ENCODE measurements around the gene NPAT. TPM values are rescaled to one million over a fixed set of nuclear protein-coding genes. Genes with fewer than 3 reads are reported as not detected.

The NPAT gene
- total and polyA plus RNA-seq, 2 of the 13 experiments (the other 11 are each of a cell fraction or from before 2014, with no cell fraction given), result 4.4 to 11.2 TPM

- TF ChIP-seq, protein P1, sequence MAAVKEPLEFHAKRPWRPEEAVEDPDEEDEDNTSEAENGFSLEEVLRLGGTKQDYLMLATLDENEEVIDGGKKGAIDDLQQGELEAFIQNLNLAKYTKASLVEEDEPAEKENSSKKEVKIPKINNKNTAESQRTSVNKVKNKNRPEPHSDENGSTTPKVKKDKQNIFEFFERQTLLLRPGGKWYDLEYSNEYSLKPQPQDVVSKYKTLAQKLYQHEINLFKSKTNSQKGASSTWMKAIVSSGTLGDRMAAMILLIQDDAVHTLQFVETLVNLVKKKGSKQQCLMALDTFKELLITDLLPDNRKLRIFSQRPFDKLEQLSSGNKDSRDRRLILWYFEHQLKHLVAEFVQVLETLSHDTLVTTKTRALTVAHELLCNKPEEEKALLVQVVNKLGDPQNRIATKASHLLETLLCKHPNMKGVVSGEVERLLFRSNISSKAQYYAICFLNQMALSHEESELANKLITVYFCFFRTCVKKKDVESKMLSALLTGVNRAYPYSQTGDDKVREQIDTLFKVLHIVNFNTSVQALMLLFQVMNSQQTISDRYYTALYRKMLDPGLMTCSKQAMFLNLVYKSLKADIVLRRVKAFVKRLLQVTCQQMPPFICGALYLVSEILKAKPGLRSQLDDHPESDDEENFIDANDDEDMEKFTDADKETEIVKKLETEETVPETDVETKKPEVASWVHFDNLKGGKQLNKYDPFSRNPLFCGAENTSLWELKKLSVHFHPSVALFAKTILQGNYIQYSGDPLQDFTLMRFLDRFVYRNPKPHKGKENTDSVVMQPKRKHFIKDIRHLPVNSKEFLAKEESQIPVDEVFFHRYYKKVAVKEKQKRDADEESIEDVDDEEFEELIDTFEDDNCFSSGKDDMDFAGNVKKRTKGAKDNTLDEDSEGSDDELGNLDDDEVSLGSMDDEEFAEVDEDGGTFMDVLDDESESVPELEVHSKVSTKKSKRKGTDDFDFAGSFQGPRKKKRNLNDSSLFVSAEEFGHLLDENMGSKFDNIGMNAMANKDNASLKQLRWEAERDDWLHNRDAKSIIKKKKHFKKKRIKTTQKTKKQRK (IDR thresholded peaks at IDR 0.05; ENCODE audit: low read length), result no peak
- peak; percentile 49 for TF ChIP-seq ZNF441 (CRISPR knock-in tag; IDR thresholded peaks at IDR 0.05; ENCODE audit: borderline replicate concordance)
- peak; percentile 63; the same call in 1 of the 2 replicates for TF ChIP-seq TGIF2 (CRISPR knock-in tag; IDR thresholded peaks at IDR 0.05)
- no peak for TF ChIP-seq PAWR (CRISPR knock-in tag; IDR thresholded peaks at IDR 0.05; ENCODE audit: borderline replicate concordance)
- TF ChIP-seq SMARCE1 (IDR thresholded peaks at IDR 0.05; ENCODE audit: borderline replicate concordance), result no peak
- TF ChIP-seq, protein P2, sequence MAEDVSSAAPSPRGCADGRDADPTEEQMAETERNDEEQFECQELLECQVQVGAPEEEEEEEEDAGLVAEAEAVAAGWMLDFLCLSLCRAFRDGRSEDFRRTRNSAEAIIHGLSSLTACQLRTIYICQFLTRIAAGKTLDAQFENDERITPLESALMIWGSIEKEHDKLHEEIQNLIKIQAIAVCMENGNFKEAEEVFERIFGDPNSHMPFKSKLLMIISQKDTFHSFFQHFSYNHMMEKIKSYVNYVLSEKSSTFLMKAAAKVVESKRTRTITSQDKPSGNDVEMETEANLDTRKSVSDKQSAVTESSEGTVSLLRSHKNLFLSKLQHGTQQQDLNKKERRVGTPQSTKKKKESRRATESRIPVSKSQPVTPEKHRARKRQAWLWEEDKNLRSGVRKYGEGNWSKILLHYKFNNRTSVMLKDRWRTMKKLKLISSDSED (CRISPR knock-in tag; IDR thresholded peaks at IDR 0.05), result 0 out of 2 replicates have a peak, but pooled peaks have one; percentile 46
- no peak for TF ChIP-seq ATRX (CRISPR knock-in tag; IDR thresholded peaks at IDR 0.05; ENCODE audit: borderline replicate concordance)
- no peak for TF ChIP-seq ADNP (CRISPR knock-in tag; IDR thresholded peaks at IDR 0.05)
- no peak for TF ChIP-seq CHCHD3 (CRISPR knock-in tag; IDR thresholded peaks at IDR 0.05)
- TF ChIP-seq ZNF652 (CRISPR knock-in tag; IDR thresholded peaks at IDR 0.05; ENCODE audit: borderline replicate concordance, low read depth), result 0 out of 2 replicates have a peak, but pooled peaks have one; percentile 17
- TF ChIP-seq TEAD3 (CRISPR knock-in tag; optimal IDR thresholded peaks at IDR 0.05; ENCODE audit: borderline replicate concordance), result no peak
- no peak for TF ChIP-seq FOXA1 (IDR thresholded peaks at IDR 0.05)
- 0 out of 2 replicates have a peak, but pooled peaks have one; percentile 2 for TF ChIP-seq FOXA1 (CRISPR knock-in tag; IDR thresholded peaks at IDR 0.05)
- TF ChIP-seq ZKSCAN5 (CRISPR knock-in tag; IDR thresholded peaks at IDR 0.05), result no peak
- peak; percentile 71; the same call in 1 of the 2 replicates for TF ChIP-seq SMAD9 (CRISPR knock-in tag; IDR thresholded peaks at IDR 0.05)
- TF ChIP-seq ZNF773 (CRISPR knock-in tag; IDR thresholded peaks at IDR 0.05; ENCODE audit: borderline replicate concordance), result no peak; the same call in 1 of the 2 replicates
- TF ChIP-seq ARHGAP35 (CRISPR knock-in tag; IDR thresholded peaks at IDR 0.05; ENCODE audit: borderline replicate concordance), result peak; percentile 87
- 0 out of 2 replicates have a peak, but pooled peaks have one; percentile 20 for TF ChIP-seq CBX5 (CRISPR knock-in tag; IDR thresholded peaks at IDR 0.05; ENCODE audit: borderline replicate concordance)
- TF ChIP-seq ZNF512B (CRISPR knock-in tag; IDR thresholded peaks at IDR 0.05; ENCODE audit: borderline replicate concordance), result no peak
- peak; percentile 82 for TF ChIP-seq NFYC (CRISPR knock-in tag; IDR thresholded peaks at IDR 0.05)
- peak; percentile 15; the same call in 1 of the 2 replicates for TF ChIP-seq MTF1 (CRISPR knock-in tag; IDR thresholded peaks at IDR 0.05)
- TF ChIP-seq LCORL (IDR thresholded peaks at IDR 0.05), result 0 out of 2 replicates have a peak, but pooled peaks have one; percentile 5
- peak; percentile 88 for TF ChIP-seq LCORL (CRISPR knock-in tag; IDR thresholded peaks at IDR 0.05)
These were observed 100.9 kb downstream of the NPAT start, which contains the start of gene ACAT1 (continued) for GRCh38 chr11:108121274-108122155.

Data from HepG2 (cell line).